Keratinocyte (primary cell): Measurements from ENCODE around the gene PTMA.

ENCODE experiments used
- CTCF ChIP-seq, 3 experiments: IDR thresholded peaks in 1 of 3; conservative IDR thresholded peaks in 1 of 3; optimal IDR thresholded peaks in 1 of 3; 2 replicates in 2 of 3; 3 replicates in 1 of 3; pipeline versions ENCODE3 to v1.5.1; 2011; ENCODE audit warnings: low read length in 3 of 3, mild to moderate bottlenecking in 3 of 3, moderate library complexity in 2 of 3, control low read depth in 1 of 3, inconsistent platforms in 1 of 3; ENCODE audit not compliant: insufficient read depth in 2 of 3; ENCODE audit errors: extremely low read depth in 1 of 3
- EZH2 ChIP-seq: IDR thresholded peaks from one replicate; pipeline ENCODE4 v1.6.1; 2012; ENCODE audit warnings: inconsistent platforms, mild to moderate bottlenecking, low read length, moderate library complexity

GRCh38 chr2:231682603-231683291 lies 25.6 kb upstream of the PTMA start:
- no peak for TF ChIP-seq CTCF (optimal IDR thresholded peaks at IDR 0.05 in 1 of 3, IDR thresholded peaks at IDR 0.05 in 1 of 3, conservative IDR thresholded peaks at IDR 0.05 in 1 of 3; ENCODE audit: extremely low read depth in 1 of 3, insufficient read depth in 2 of 3, low read length in 3 of 3)
- TF ChIP-seq EZH2, result no peak
